ENCODE data around the gene MEGF11. TPM values are rescaled to one million over a fixed set of nuclear protein-coding genes. Genes with fewer than 3 reads are reported as not detected.

Gene MEGF11
- total RNA-seq, 1 donor from 2014 or later = 0.10 TPM

DNA sequence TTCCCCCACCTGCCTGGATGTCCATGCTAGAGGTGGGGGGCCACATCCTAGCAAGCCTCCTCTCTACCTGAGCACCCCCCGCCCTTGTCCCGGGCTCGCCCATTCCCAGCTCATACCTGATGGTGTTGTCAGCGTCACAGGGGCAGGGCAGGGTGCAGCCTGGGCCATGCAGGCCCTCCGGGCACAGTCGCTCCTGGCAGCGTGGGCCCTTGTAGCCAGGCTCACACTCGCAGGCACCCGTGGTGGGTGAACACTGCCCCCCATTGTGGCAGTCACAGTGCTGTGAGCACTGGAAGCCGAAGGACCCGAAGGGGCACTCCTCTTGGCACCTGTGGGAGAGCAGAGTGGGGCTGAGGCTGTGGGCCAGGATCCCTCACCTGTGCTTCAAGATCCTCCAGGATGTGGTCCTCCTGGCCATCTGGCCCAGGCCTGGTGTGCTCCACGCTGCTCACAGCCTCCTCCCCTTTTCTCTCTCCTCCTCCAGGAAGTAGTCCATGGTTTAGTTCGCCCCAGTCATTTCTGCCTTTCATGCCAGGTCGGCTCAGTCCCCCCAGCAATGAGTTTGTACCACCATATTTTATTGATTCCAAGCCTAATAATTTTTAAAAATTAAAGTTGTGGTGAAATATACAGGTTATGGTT, 288.6 kb downstream of the MEGF11 start:
- DNase-seq = no peak

DNA sequence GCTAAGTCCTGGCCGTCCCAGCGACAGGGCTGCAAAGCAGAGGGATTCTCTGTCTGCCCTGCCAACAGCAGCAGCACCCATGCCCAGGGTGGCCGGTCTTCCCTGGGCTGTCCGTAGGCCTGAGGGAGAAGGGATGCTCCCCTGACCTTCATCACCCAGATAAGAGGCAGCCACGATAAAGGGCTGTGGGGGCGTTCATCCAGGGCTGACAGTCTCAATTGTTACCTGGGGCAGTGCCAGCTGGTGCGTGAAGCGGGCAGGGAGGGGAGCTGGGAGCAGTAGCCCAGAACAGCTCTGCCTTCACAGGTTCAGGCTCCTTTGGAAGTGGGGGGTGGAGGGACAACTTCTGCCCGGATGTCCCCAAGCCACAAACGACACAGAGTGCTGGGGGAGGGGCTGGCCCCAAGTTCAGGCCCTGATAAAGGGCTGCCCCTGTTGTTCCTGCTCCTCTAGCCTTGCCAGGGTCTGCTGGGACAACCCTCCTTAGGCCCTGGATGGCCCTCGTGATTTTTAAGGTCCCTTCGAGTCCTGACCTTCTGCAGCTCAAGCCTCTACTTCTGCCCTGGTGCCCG, 289.6 kb downstream of the MEGF11 start:
- no peak for DNase-seq

DNA sequence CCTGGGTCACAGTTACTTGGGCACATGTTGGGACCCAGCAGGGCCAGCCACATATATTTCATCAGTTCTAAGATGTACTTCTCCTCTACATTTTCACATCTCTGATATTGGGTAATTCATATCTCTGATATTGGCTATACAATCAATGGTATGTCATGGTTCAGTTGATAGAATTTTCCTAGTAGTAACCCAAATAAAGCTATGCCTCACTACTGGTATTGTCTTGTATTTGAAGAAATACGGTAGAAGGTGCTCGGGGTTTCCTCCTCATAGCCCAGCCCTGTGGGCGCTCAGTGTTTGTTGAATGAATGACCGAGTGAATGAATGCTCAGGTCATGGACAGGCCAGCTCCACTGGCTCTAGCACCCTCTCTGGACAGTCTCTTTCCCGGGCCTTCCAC, 290.2 kb downstream of the MEGF11 start:
- no peak for DNase-seq

DNA sequence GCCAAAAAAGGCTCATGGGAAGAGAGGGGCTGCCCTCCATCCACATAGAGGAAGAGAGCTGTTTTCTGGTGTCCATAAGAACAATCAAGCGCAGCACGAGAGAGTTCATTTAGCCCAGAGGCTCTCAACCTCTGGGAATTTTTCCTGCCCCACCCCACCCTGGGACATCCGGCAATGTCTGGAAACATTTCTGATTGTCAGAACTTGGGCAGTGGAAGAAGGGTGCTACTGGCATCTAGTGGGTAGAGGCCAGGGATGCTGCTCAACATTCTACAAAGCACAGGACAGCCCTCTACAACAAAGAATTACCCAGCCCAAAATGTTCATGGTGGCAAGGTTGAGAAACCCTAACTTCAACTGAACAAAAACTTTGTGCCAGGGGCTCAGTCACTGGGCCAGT, 291.4 kb downstream of the MEGF11 start:
- no peak for DNase-seq

DNA sequence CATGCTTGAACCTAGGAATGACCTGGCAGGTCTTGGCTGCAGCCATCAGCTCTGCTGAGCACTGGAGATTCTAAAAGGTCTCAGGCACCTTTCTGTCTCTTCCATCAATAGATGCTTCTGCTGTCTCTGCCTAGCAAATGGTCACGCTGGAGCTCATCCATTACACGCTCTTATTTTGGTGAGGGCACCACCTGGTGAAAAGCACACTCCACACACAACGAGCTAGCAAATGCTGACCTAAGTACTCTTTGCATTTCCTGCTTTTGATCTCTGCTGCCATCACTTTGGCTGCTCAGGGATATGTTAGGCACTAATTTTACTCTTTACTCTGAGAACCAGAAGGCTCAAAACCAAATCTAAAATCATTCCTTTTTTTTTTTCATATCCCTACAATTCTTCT, 293.0 kb downstream of the MEGF11 start:
- DNase-seq = no peak

DNA sequence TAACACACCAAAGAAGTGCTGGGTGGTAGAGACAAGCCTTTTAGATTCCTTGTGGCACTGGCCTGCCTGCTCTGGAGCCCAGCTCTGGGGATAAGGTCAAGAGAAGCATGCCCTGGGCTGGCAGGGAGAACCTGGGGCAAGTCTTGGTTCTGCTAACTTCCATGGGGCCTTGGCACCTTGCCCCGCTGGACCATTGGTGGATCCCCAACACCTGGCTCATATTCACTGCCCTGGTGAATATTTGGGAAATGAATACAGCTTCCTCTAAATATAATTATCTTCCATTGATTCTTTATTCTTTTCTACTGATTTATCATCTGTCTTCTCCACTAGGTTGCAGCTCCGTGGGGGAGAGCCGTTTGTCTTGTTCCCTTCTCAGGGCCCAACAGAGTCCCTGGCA, 294.7 kb downstream of the MEGF11 start:
- DNase-seq = no peak

DNA sequence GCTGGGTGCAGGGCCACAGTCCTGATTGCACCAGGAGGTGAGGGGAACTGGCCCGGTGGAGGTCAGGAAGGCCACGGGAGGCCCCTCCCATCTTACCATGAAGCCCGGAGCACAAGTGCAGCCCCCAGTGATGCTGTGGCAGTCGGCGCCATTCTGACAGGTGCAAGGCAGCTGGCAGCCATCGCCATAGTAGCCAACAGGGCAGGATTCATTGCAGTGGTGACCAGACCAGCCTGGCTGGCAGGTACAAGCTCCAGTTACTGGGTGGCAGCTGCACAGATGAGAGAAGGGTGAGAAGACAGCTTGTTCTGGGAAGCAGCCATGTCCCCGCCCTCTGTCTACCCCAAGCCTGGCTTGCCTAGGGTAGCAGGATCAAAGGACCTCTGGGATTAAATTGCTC, 296.1 kb downstream of the MEGF11 start:
- DNase-seq = peak; percentile 47

DNA sequence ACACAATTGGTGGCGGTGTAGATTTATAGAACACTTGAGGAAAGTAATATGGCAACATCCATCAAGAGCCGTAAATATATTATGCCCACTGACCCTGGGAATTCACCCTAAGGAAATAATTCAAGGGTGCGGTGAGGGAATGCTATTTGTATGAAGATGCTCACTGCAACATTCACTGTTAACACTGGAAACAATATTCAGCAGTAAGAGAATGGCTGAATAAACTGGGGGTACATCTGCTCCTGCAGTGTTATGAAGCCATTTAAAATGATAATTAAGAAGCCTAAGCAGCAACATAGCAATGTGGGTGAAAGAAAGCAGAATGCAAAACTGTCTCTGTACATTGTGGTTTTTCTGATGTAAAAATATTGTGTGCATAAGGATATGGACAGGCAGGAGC, 296.7 kb downstream of the MEGF11 start:
- DNase-seq = no peak

DNA sequence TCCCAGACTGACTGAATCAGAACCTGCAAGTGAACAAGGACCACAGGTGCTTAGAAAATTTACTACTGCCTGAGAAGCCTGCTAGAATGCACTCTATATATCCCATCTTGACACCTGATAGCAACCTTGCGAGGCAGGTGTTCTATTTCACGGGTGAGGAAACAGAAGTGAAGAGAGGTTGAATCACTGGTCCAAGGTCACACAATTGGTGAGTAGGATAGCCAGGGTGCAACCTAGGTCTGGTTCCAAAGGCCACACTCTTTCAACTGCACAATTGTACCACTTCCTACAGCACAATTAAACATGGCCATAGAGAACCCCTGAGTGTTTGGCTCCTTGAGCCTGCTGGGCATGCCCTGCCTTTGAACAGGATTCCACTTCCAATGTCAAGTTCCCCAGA, 297.2 kb downstream of the MEGF11 start:
- no peak for DNase-seq

DNA sequence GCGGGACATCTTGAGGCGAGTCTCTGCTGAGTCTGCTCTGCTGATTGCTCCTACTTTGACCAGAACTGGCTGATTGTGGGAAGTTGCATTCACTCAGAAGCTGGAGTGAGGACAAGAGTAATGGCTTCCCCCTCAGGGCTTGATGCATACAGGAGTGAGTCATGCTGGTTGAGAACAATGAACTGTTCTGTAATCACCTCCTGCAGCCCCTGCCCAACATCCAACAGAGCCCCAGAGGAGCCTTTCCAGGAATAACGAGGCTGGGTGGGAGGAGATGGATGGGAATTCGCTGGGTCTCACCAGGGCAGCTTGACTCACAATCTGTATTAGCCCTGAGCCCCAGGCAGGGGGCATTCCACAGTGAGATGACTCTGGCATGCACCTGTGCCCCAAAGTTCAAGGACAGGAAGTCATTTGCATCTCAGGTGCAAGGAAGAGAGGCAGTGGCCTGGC, 299.2 kb downstream of the MEGF11 start:
- DNase-seq = no peak

DNA sequence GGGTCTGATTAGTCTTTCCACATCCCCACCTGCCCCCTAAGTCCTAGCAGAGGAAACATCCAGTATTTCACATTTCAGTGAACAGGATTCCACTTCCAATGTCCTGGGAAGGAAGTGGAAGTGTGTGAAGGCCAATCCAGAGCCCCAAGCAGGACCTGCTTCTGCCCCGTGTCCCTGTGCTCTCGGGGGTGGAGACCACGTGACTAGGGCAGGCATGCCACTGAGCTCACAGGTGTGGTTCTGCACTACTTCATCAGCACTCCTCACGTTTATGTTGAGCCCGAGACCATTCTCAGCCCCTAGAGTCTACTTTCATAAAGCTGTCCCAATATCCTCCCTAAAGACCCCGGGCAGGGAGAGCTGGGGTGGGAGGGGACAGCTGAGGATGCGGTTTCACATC, 299.9 kb downstream of the MEGF11 start:
- DNase-seq = no peak

DNA sequence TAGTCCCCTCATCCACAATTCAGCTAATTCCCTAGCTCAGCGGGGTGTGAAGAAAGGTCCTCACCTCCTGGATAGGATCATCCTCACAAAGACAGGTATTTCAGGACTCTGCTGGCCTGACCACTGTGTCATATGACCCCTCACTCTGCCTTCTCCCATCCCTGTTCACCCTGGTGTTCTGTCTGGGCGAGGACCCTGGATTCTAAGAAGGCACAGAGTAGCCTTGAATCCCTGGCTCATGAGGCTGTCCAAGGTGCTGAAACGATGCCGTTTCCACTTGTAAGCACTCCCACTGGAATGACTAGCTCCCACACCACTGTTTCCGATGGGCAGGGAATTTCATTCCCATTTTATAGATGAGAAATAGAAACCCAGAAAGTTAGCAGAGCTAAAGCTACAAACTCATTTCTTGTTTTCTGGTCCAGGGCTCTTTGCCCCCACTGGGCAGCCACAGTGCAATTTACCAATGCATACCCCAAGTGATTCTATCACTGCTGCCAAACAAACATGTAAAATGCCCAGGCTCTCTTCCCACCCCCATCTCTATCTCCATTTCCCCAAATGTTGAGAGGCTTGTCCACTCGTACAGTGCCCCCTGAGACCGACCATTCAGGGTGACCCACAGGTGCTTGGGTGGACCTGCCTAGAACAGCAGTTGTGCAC, 301.0 kb downstream of the MEGF11 start:
- peak; percentile 76 for DNase-seq

DNA sequence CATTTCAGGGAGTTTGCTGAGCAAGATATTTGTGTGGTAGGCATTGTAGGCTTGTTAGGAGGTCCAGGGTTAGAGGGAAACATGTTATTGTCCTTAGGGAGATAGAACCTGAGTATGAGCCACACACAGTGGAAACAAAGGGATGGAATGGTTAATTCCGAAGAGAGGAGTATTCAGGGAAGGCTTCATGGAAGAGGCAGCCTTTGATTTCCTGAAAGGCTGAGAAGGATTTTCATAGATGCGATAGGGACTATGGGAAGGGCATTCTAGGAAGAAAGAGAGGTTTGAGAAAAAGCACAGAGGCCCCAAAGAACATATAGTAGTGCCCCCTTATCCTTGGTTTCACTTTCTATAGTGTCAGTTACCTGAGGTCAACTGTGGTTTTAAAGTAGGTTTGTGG, 302.5 kb downstream of the MEGF11 start:
- no peak for DNase-seq

DNA sequence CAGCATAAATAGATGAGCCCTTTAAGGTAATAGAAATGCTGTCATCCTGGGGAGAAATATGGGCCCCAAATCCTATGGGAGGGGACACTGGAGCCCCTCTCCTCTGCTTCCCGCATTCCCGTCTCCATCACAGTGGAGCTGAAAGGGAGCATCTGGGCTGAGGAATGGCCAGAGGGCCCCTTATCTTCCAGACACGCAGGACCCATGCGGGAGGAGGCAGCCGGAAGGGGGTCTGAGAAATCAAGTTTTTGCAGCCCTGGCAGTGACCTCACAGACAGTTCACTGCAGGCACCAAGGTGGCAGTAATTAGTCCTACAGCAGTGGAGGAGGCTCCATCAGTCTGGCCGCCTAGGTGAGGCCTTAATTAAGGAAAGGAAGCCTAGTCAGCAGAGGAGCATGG, 304.1 kb downstream of the MEGF11 start:
- no peak for DNase-seq

DNA sequence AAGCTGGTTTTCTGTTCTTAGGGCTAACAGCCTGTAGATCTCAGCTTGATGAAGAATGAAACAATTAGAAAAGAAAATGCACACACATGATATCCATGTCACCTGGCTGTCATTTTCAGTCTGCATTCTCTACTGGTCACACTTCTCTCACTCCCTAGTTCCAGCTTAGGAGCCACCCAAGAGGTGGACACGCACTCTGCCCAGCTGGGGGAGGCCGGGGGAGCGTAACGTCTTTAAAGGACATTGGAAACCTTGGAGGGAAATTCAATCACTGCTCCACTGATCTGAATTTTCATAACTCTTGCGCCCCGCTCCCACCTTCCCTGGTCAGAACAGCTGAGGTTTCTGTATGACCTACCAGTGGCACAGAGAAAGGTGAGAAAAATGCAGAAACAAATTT, 304.5 kb downstream of the MEGF11 start:
- DNase-seq = no peak

DNA sequence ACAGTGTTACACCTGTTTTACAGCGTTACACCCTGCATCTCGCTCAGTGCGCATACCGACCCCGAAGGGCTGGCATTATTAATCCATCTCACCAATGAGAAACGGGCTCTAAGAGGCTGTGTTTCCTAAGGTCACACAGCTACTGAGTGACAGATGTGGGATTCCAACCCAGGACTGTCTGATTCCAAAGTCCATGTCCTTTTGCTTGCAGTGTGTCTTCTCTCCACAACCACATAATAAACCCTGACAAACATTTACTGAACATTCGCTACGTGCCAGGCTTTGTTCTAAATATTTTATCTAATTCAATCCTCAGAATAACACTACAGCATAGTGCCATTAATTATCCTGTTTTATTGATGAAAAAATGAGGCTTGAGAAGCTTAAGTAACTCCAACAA, 305.2 kb downstream of the MEGF11 start:
- no peak for DNase-seq

DNA sequence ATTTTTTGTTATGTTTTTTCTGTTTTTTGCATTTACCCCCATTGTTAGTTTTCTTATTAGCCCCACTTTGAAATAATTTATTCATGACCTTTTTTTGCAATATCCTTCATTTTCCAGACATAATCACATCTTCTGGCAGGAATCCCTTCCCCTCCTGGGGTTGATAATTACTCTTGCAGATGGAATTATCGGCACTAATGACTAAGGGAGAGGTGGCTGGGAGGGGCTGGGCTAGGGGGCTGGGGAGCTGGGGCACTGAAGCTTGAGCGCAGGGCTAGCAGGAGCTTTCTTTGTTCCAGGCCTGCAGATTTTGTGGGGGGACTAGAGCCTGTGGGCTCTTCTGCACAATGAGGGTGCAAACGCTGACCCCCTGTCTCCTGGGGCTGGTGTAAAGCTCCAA, 306.5 kb downstream of the MEGF11 start:
- no peak for DNase-seq

DNA sequence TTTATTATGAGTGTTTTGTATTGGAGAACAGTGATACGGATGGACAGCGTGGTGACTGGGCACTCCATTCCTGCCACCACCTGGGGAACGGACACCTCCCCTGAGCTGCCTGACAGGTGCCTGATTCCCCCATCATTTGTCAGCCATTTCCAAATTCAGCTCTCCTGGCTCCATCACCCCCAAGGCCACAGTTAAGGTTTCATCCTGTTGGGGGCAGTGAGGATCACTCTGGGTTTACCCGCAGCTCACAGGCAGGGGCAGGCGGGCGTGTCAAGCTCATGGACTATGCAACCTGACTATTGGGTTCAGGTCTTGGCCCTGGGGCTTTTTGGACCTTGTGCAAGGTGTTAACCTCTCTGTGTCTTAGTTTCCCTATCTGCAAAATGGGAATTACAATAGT, 307.9 kb downstream of the MEGF11 start:
- DNase-seq = no peak

DNA sequence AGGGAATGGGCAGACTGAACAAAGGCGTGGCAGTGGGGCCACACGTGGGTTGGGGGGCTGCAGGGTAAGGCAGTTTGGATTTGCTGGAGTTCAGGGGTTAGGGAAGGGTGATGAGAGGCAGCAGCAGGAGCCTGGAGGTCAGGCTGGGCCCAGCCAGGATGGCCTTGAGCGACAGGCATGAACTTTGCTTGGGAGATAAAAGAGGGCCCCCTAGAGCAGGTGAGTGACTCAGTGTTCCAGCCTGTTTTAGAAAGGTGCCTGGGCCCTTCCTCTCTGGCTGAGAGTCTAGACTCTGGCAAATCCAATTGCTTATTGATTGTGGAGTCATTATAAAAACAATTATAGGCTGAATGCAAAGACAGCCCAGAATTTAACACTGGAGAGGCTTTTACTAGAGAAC, 309.1 kb downstream of the MEGF11 start:
- no peak for DNase-seq

DNA sequence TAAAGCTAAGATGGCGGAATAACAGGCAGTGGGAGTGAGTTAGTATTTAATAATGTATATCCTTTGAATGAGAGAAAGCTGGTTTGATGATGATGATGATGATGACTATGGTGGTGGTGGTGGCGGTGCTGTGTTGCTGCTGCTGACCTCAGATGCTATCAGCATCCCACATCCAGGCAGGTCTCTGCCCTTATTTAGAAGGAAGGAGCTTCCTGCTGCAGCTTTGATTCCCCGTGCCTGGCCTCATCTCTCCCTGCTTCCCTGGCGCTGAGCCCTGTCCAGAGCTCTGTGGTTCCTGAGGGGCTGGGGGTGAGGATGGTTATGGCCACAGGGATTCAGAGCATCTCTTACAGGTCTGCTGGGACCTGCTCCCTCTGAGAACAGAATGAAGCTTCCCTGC, 311.1 kb downstream of the MEGF11 start:
- DNase-seq = no peak

DNA sequence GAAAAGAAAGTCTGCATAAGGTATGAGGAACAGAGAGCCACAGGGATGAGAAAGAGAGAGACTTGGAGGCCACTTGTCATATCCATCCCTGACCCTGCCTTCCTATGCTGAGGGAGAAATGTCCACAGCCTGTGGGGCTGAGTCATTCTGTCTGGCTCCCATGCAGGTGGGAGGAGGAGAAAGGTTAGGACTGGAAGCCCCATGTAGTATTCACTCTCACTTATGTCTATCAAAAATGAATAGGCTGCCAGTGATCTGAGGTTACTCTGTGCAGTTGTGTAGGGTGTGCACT, 313.0 kb downstream of the MEGF11 start:
- DNase-seq = no peak

DNA sequence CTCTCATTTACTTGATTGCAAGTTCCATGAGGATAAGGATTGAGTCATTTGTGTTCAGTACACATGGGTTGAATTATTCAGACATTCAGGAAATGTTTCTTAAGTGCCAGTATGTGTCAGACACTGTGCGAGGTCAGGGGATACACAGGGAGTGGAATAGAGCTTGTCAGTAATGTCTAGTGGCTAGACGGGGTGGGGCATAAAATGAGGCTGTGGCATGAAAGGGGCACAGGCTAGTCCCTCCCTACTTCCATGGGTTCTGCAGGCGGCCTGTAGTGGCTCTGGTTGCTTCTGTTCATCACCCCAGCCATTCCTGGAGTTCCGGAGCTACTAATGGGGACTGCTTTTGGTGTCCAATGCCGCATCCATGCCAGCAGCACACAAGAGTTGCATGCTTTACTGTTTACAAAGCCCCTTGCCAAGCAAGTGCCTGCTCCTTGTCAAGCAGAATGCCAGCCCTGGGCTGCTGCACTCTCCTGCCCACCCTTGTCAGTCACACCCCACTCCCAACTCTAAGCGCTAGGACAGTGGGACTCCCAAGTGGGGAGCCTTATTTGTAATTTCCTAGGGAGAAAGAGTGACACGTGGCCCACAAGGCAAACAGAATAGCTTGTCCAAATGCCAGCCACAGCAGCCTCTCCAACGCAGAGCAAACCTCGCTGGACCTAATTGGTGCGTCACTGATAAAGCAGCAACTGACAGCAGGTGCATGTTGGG, 313.5 kb downstream of the MEGF11 start:
- DNase-seq = no peak

DNA sequence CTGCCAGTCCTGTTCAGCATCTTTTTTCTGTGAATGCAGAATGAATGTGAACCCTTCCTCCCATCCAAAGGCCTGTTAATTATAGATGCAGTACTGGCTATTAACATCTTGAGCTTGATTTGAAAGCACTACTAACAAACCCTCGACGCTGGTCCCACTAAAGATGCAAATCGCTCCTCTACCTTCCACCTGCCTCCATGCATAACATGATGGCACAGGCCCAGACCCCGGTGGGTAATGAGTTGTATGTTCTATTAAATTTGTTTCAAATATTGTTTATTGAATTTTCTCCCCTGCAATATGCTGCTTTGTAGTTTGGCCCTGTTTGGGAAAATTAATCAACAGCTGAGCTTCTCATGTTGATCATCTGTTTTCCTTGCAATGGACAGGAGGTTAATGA, 314.9 kb downstream of the MEGF11 start:
- no peak for DNase-seq

DNA sequence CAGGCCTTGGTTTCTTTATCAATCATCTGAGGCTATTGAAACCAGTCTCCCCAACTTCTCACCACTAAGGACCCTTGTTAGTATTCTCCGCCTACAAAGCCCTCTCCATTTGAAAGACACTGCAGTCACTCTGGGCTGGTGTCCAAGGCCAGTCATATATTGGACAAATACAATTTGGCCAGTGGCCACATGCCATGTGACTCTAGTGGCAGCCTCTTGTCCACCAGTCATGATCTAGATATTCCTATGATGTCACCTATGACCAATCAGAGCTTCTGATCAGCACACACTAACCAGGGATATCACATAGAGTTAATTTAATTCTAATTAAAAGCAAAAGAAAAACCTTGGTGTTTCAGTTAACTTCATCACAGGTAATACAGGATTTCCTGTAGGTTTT, 316.1 kb downstream of the MEGF11 start:
- DNase-seq = no peak

Measured in tongue (tissue), 2 donors.